Renal cortex interstitium (tissue), 11 donors: ENCODE data around the gene IST1. TPM values are rescaled to one million over a fixed set of nuclear protein-coding genes. Genes with fewer than 3 reads are reported as not detected.
"Not testable (repeated sequence)": the region's sequence is repeated elsewhere in the genome, so short reads cannot be mapped to it uniquely, and the experiment has no call there.

Experiments
- DNase-seq, 11 donors: peaks; one replicate each; pipeline ENCODE4 v3.0.0-alpha.2; 2013; ENCODE audit warnings: low read depth in 9 of 11, low spot score in 4 of 11; ENCODE audit errors: extremely low read depth in 1 of 11
- polyA plus RNA-seq, 3 donors: library from polyadenylated mRNA; unstranded; fragments of 120-200 nt; gene quantifications; one replicate each; pipeline ENCODE4 v1.2.1, GENCODE V29; 2013; ENCODE audit not compliant: insufficient read length in 3 of 3

The IST1 gene
- polyA plus RNA-seq, 3 donors: 255 to 338 (median 304) TPM

DNA sequence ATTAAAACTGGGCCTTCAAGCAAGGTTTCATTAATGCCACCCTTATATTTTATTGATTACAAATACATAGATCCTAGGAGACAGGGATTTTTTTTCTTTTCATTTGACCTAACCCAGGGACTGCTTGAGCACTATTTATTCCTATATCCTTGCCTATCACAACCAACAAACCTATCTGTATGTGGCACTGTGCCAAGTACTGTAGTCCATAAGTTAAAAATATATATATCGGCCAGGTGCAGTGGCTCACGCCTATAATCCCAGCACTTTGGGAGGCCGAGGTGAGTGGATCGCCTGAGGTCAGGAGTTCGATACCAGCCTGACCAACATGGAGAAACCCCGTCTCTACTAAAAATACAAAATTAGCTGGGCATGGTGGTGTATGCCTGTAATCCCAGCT is 28.2 kb upstream of the IST1 start:
- DNase-seq: not testable (repeated sequence)

DNA sequence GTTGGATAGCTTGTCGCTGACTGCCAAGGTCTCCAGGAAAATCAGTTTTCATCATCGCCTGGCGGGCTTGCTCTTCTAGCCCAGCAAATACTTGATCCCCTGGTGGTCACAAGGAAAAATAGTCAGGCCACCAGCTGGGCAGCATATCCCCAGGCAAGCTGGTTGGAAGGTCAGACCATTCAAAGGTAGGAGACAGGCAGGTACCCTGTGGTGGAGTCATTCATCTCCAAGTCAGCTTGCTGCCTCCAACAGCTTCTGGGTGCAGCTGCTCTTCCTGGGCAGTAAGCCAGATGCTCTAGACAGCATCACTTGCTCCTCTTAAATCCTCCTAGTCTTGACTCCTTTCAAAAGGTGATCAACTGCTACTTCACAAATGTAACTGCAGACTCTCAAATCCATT is 27.4 kb upstream of the IST1 start:
- DNase-seq: no peak

DNA sequence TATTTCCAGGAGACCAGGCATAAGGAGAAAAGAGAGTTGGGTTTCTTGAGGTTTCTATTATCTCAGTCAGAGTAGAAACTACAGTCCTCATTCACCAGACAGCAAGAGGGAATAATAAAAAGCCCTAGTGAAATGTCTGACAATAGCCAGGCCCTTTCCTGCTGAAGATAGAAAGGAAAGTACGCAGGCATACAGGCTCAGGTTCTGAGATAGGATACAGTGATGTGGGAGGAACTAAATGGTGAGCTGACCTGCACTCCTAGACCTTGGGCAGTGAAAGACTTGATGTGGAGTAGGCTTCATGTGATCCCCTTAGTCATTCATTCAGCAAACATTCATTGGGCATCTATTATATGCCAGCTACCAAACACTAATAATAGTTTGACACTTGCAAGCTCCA is 26.2 kb upstream of the IST1 start:
- no peak for DNase-seq

DNA sequence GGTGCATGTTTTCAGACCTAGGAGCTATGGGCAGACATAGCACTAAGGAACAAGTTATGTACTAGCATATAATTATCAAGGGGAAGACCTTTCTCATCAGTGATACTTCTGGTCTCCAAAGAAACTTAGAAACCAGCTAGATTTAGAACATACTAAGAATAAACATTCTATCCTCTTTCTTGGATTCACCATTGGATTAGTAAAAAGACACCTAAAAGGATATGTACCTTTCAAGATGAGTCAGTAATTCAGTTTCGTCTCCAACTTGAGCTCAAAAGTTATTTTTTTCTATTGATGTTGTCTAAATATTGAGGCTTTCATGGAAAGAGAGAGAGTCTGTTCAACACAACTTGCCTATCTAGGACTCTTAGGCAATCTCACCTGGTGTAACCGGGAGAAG is 24.5 kb upstream of the IST1 start:
- no peak for DNase-seq

DNA sequence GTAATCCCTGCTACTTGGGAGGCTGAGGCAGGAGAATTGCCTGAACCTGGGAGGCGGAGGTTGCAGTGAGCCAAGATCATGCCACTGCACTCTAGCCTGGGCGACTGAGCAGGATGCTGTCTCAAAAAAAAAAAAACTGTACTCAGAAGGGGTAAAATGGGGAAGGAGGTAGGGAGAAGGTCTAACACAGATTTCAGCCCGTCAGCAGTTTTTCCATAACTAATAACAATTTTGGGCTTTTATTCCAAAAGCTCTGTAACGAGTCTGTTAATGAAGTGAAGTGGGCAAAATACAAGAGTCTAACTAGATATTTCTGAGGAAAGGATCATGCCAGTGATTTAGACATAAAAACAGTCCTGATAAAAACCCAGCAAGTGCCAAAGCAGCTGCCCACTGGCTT is 22.1 kb upstream of the IST1 start:
- no peak for DNase-seq

DNA sequence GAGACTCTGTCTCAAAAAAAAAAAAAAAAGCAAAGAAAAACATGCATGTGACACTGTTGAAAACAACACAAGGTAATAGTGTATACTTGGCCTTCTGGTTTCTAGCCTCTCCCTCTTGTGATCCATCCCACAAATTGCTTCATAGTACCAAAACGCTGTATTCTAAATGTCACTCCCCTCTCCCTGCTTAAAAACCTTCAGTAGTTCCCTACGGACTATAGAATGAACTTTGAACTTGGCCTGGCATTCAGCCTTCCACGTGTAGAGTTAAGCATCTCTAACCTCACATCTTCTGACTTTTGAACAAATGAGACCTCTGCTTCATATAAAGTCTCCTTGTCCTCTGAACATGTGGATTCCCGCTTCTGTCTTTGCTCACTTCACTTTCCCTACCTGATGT is 16.4 kb upstream of the IST1 start:
- DNase-seq: no peak

DNA sequence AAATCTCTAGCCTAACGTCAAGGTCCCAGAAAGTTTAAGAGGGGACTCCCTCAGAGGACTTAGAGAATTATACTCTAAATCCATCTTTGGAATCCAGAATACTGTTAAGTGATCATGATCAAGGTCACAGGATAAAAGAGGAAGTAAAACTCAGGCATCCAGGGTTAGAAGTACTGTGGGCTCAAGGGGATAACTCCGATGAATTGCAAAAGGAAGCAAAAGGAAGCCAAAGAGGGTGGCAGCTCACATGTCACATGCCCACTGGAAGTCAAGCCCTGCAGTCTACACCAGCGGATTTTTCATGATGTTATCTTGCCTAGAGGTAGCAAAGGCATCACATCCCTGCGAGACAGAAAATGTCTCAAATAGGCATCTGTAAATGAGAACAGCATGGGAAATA is 15.2 kb upstream of the IST1 start:
- no peak for DNase-seq

DNA sequence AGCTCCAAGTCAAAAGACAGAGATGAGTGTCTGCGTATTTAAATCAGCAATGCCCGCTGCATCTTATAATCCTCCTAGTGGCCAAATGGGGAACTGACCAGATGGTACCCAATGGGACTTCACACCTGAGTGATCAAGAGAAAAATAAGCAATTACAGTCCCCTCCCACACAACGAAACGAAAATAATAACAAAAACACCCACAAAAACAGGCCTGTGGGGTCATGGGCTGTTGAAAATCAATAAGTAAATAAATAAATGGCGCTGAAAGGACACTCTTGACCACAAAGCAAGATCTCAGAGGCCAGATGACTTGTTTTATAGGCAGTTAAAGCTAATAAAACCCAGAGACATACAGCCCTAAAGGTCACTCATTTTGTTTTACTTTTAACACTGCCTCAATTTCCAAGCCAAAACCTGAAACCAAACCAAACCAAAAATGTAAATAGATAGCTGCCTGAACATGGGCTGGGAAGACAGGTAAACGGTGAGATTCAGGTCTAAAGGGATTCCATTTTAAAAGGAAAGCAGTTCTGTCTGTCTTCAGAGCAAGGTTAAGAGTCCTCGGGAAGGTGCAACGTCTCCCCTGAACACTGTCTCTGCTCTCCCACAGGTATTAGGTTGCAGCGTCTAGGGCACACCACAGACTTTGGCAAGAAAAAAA is 12.7 kb upstream of the IST1 start:
- DNase-seq: peak in 10 of 11 donors; percentile 53 to 79 (median 73)

DNA sequence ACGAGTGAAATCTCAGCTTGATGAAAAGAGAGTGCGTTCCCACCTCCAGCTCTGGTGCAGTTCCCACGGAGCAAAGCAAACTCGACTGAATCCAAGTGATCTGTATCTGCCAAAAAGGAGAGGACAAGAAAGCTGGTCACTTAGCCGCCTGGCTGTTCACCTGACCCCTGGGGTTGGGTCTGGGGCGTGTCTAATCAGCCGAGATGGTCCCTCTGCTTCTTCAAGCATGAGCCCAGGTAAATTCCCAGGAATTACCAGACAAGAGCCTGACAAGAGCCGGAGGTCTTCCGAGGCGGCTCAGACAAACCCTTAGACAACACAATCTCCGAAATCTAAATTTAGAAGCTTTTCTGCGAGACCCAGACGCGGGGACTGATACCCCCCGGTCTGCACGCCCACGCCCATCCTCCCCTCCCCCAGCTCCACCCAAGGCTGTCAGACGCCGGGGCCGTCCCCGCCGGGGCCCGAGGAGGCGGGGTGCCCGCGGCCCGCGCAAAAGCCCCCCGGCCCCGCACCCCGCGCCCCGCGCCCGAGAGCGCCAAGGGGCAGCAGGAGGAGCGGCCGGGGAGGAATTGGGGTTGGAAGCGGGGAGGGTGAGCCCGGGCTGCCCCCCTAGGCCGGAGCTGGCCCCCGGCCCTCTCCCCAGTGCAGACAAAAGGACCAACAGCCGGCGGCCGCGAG is 12.0 kb upstream of the IST1 start:
- DNase-seq: peak in 9 of 11 donors; percentile 26 to 45 (median 29)

DNA sequence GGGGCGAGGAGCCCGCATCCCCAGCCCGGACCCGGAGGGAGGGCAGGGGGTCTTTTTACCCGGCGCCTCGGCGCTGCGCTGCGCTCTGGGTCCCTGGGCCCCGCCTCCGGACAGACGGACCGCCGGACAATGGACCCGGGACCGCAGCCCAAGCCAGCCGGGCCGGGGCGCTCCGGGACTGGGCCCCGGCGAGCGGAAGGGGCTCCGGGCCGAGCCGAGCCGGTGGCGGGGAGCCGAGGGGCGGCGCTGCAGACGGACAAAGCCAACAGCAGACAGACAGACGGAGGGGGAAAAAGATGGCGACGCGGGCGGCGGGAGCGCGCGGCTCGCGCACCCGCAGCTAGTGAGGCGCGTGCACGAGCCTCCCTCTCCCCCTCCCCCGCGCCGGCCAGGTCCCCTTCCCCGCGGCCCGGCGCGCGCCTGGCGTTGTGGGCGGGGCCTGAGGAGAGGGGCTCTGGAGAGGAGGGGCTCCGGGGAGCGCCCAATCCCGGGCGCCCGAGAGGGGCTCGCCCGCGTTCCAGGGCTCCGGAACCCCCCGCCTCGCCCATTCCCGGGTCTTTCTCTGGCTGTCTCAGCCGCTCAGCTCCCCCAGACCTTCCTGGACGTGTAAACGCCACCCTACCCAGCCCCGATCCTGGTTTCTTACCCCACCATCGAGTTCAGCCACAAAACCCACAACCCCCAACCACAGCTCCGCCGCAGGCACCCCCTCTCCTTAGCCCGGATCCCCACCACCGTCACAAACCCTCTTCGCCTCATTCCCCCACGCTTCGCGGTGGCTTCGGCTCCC is 11.3 kb upstream of the IST1 start, which contains the start of gene ZNF821:
ZNF821 (minus strand) TSS at position 334 of the 790 bp plus-strand sequence. CDS start 4,236 bp downstream, outside the sequence.
- DNase-seq: peak; percentile 71 to 91 (median 82)

DNA sequence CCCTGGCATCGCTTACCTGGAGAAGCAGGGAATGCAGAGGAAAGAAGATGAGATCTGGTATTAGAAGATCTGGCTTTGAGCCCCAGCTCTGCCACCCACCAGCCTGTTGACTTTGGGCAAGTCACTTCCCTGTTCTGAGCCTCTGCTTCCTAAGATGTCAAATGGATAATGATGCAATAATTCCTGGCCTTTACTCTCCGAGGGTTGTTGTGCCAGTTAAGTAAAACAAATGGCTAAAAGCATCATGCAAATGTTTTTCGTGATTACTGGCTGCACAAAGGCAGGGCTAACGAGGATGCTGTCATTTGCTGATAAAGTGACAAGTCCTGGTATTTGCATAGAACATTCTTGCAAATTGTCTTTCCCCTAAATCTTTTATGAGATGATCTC is 10.1 kb upstream of the IST1 start:
- DNase-seq: no peak

DNA sequence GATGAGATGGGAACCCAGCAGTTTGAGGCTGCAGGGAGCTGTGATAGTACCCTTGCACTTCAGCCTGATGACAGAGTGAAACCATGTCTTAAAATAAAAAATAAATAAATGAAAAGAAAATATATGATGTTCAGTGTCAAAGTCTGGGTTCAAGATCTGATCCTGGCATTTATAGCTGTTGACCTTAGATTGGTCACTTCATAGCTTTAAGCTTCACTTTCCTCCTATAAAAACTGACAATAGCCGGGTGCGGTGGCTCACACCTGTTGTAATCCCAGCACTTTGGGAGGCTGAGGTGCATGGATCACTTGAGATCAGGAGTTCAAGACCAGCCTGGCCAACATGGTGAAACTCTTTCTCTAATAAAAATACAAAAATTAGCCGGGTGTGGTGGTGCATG is 6.2 kb upstream of the IST1 start:
- no peak for DNase-seq

DNA sequence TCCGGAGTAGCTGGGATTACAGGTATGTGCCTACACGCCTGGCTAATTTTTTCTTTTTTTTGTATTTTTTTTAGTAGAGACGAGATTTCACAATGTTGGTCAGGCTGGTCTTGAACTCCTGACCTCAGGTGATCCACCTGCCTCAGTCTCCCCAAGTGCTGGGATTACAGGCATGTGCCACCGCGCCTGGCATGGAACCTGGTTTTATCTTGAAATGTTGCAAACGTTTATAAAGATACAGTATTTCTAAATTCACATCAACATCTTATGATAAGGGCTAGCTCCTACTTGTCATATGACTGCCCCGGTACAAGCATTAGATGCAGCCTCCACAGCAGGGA is 1.5 kb upstream of the IST1 start:
- no peak for DNase-seq

DNA sequence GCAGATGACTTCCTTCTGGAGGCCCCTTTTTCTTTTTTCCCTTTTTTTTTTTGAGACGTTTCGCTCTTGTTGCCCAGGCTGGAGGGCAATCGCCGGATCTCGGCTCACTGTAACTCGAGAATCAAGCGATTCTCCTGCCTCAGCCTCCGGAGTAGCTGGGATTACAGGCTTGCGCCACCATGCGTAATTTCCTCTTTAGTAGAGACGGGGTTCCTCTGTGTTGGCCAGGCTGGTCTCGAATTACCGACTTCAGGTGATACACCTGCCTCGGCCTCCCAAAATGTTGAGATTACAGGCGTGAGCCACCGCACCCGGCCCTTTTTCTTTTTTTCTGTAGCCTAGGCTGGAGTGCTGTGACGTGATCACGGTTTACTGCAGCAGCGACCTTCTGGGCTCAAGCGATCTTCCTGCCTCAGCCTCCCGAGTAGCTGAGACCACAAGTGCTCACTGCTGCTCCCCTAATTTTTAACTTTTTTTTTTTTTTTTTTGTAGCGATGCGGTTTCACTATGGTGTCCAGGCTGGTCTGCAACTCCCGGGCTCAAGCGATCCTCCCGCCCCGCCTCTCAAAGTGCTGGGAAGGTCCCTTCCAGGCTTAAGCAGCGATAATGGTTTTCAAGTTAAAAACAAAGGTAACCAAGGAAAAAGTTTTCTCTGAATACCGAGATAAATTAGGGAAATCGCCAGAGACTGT is 956 bp upstream of the IST1 start:
- peak in 10 of 11 donors; percentile 17 to 58 (median 30) for DNase-seq

DNA sequence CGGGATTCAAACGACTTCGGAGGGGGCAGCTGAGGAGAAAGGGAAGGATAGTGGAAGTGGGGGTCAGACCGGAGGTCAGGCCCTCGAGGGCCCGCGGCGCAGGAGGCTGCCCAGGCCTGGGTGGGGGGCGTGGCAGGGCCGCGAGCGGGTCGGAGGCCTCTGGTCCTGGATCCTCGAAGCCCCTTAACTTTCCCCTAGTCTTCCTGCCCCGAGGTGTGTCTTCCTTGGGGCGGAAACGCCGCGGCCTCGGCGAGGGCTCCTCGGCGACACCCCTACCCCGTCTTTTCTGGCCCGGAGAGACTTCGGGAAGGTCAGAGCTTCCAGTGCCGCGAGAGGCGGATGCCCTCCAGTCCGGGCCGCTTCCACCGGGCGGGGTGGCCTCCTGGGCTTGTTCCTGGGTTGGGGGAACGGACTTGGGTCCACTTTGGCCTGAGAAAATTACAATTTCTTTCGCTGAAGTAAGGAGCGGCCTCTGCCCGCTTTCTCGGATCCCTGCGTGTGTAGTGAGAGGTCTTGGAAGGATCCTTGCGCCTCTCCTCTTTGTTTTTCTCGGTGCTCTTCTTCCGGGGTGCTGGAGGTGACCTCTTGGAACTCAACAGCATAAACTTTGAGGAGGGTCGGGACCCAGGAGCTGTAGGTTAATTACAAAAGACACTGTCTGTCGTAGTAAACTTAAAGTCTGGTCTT is 491 bp downstream of the IST1 start:
- peak in 8 of 11 donors; percentile 9 to 41 (median 28) for DNase-seq

DNA sequence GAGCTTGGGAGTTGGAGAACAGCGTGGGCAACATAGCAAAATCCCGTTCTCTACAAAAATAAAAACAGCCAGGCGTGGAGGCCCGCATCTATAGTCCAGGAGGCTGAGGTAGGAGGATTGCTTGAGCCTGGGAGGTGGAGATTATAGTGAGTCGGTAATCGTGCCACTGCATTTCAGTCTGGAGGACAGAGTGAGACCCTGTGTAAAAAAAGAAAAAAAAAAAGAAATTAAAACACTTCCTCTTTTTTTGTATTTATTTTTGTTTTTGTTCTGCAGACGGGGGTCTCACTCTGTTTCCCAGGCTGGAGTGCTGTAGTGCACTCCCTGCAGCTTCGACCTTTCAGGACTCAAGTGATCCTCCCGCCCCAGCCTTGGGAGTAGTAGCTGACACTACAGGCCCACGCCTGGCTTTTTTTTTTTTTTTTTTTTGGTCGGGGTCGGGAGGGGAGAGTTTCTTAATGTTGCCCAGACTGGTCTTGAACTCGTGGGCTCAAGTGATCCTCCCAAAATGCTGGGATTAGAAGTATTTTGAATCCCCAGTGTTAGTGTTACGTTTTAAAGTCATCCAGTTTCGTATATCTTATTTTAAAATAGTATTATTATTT is 1.5 kb downstream of the IST1 start:
- DNase-seq: no peak

DNA sequence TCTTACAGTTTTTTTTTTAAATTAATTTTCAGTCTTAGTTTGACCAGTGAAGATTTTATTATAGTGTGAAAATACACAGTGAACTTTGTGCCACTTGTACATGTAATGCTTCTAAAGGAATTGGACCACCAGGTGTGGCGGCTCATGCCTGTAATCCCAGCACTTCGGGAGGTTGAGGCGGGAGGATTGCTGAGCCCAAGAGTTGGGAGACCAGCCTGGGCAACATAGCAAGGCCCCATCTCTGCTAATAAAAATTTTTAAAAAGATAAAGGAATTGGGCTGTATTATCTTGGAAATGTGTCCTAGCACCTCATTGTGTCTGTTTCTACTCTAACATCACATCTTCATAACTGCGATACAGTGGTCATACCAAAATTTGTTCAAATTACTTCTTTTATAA is 3.8 kb downstream of the IST1 start:
- no peak for DNase-seq

DNA sequence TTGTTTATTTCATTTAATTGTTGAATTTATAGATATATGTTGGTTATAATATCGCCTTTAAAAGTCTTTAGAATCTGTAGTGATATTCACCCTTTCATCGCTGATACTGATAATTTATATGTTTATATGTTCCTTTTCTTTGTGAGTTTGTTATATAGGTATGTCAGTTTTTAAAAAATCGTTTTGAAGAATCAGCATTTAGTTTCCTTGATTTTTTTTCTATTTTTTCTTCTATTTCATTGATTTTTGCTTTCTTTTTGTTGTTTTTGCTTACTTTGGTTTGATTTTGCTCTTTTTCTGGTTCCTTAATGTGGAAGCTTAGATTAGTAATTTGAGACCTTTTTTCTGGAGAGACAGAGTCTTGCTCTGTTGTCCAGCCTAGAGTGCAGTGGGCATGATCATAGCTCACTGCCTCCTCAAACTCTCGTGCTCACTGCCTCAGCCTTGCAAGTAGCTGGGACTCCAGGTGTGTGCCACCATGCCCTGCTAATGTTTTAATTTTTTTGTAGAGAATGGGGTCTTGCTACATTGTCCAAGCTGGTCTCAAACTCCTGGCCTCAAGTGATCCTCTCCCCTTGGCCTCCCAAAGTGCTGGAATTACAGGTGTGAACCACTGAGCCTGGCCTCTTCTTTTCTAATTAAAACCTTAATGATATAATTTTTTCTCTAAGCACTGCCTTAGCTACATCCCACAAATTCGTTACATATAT is 7.5 kb downstream of the IST1 start:
- DNase-seq: no peak
